ENCODE measurements around the gene SNCA.

SNCA gene

DNA sequence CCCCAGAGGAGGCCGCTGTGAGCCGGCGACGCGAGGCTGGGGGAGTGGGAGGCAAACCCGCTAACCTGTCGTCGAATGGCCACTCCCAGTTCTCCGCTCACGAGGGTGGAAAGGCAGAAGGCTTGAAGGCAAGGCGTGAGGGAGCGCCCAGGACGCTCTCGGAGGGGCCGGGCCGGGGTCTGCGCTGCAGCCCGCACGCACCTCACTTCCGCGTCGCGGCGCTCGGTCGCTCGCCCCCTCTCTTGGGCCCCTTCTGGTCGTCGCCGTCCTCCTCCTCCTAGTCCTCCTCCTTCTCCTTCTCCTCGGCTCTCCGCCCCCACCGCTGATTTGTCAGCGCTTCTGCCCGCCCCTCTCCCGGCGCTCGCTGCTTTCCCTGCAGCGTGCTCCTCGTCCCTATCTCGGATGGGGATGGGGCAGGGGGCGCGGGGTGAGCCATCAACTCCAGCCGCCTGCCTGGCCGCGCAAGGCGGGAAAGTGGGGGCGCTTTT lies at the start of gene SNCA:
TSS of gene SNCA (minus strand) at position 265 of the 488 bp plus-strand sequence. CDS start 1,494 bp downstream, outside the sequence.
- peak; percentile 19 for DNase-seq

DNA sequence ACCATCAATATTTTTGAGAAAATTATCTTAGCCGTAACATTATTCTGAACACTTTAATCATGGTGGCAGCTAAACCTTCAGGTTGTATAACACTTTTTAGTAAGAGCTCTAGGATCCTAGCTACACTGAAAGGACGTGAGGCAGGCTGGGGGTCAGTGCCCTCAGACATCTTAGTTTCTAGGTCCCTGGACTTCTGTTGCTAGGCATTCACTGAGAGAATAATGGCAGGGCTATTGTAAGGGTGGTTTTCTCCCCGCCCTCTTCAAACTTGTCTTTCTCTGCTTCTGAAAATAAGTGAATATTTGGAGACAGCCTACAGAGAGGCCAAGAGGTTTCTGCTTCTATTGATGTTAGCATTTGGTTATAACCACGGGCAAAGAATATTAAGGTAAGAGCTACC lies 42.3 kb upstream of the SNCA start:
- DNase-seq = no peak

DNA sequence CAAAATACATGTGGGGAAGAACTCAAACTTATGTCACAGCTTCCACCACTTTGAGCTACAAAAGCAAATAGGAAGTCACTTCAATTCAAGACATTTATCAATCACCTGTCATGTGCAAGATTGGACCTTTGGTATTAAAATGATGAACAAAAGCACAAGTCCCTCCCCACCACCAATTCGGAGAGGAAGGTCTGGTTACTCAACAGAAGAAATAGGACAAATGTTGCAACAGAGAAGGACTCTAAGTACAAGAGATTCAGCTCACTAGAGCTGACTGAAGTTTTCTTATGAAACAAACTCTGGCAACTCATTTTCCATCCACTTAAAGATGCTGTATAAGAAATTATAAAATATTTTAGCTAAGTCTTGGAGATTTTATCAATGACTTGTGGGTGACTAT lies 41.6 kb upstream of the SNCA start:
- DNase-seq = no peak

DNA sequence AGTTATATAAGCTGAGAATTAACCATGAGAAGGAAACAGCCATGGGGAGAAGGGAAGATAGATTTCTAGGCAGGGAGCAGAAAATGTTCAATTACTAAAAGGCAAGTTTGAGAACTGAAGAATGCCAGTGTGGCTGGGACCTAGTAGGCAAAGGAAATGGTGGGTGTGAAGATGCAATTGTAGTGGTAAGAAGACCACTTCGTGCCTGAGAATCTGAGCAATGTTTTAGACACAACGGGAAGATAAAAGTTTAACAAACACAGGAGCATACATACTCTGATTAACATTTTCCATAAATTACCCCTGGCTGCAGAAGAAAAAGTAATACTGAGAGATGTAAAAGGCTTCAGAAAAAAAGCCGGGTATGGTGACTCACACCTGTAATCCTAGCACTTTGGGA lies 39.6 kb upstream of the SNCA start:
- no peak for DNase-seq

DNA sequence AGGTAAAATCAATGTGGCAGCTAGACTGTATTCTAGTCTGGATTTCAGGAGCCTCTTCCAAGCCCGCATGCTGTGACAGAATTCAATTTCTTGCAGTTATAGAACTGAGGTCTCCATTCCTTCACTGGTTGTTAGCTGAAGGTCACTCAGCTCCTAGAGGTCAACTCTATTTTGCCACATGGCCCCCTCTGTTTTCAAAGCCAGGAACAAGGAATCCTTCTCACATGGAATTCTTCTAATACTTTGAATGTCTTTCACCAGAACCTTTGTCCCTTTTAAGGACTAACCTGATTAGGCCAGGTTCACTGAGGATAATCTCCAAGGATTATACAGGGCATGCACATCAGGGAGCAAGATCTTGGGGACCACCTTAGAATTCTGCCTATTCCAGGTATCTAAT lies 34.2 kb upstream of the SNCA start:
- DNase-seq = no peak

DNA sequence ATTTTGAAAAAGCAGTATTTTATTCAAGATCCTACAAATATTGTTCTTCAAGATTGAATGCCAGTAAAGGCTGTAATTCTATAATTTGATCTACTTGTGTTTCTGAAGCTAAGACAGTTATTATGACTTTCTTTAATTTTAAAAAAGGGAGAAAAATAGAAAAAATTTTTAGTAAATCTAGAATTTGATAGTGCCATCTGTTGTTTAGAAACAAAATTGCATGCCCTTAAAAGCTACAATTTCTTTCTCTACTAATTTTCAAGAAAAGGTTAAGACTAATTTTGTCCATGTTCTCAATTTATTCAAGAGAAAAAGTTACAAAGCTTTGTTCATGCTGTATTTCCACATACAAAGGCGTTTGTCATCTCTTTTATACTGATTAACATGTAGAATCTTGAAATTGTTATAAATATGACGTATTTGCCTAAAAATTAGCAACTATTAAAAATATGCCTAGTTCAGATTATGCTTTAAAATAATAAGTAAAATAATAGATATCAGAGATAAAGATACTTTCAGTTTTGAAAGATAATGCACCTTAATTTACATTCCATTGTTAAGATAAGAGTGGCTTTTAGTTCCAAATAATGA lies 32.1 kb upstream of the SNCA start:
- no peak for DNase-seq

DNA sequence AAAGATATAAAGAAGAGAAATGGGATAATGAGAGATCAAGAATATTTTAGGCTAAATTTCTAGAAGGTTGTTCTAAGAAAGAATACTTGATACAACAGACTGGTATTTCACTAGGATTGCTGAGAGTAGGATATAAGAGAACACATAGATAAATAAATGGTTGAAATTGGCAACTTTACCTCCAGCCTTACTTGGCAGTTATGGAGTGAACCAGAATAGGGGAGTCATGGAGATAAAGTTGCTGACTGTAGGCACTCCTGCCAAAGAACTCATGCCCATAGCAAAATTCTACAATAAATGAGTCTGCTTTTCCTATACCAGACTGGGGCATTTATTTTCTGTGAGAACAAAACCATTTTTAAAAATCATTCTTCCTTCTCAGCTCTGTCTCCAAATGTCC lies 31.3 kb upstream of the SNCA start:
- DNase-seq = no peak

DNA sequence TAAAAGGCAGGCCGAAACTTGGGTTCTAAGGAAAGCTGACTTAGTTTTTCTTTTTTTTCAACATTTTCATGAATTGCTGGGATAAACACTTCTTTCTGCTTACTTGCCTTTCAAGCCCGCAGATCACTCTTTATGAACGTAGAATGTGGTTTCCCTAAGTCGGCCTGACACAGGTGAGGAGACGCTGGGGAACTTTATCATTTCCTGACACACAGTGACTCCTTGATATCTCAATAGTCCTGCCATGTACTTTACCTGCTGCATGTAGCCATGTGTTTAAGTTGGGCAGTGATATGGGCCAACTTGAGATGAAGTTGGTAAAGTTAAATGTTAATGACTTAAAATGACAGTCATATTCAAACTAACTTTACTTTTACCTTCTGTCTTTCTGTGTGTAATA lies 26.6 kb upstream of the SNCA start:
- no peak for DNase-seq

DNA sequence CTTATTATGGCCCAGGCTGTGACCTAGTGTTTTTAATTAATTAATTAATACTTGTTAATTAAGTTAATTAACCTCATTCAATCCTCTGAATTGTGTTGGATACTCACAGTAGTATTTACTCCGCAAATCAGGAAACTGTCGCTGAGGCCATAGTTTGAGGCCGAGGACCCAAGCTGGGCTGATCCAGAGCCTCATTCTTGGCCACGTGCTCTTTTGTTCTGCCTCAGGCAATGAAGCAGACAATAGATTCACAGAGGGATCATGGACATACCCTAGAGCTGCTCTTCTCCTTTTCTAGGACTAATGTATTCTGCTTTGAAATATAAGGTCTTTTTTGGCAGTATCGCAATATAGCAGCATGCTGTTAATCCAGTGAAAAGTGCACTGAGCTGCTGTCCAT lies 24.0 kb upstream of the SNCA start:
- no peak for DNase-seq

DNA sequence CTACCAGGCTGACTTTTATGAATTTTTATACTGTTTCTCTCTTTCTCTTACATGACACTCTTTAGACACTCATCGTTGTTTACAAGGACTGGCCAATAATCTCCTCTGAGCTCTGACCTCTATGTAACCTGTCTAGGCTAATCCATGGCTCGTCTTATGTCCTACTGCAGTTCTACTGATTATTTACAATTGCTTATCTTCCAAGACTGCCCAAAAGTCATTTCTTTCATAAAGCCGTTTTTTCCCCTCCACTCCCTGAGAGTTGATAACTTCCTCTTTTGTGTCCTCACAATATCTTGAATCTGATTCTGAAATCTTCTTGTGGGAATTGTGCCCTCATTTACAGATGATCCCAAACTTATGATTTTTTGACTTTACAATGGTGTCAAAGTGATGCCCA lies 18.3 kb upstream of the SNCA start:
- DNase-seq = no peak

DNA sequence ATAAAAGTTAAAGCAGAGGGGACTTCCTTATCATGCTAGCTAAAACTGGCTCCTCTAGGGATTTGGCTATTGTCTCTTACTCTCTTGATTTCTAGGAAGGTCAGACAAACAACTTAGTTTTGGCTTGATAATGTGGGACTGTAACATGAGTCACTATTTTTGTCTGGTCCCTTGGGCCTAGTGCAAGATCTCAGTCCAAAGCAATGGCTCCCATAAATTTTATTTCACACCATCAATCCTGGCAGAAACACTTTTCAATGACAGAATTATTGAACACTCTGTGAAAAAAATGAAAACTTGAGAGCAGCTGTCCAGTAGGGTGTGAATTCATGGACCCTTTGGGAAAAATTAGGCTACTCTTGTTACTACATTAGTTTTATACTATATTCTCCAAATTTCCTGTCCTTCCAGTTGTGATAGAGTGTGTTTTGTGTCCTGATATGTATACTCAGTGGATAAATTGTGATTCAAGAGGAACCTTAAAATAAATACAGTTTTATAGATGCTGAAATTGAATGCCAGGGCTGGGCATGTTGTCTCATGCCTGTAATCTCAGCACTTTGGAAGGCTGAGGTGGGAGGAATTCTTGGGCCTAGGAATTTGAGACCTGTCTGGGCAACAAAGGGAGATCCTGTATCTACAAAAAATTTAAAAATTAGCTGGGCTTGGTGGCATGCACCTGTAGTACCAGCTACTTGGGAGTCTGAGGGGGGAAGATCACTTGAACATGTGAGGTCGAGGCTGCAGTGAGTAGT lies 10.8 kb upstream of the SNCA start:
- no peak for DNase-seq

DNA sequence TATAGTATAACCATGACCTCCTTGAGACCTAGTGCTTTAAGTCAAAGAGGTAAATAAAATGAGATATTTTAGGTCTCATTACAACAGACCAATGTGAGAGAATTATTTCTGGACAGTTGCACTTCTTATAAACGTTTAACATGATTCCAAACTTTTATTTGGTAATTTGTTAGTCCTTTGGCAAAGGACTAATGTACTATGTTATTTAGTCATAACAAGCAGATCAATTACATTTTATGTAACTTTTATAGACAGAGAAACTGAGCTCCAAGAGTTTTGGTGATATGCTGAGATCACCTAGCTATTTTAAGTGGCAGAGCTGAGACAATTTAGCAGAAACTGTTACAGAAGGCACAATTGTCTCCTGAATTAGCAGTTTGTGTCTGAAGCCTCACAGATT lies 2.6 kb upstream of the SNCA start:
- DNase-seq = no peak

DNA sequence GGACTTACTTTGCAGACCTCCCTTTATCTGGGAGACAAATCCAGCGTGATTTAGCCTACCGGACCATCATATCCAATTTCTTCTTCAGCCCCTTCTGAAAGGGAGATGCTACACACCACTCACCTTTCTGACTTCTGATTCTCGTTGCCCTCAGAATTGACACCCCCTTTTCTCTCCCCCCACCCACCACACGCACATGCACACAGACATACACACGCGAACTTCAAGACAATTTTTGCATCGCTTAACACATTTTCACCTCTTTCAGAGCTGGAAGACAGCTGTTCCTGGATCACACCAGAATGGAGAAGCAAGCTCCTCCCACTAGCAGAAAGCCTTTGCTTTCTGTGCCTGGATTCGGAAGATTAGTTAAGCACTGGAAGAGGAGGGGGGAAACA lies 1.0 kb upstream of the SNCA start:
- no peak for DNase-seq

DNA sequence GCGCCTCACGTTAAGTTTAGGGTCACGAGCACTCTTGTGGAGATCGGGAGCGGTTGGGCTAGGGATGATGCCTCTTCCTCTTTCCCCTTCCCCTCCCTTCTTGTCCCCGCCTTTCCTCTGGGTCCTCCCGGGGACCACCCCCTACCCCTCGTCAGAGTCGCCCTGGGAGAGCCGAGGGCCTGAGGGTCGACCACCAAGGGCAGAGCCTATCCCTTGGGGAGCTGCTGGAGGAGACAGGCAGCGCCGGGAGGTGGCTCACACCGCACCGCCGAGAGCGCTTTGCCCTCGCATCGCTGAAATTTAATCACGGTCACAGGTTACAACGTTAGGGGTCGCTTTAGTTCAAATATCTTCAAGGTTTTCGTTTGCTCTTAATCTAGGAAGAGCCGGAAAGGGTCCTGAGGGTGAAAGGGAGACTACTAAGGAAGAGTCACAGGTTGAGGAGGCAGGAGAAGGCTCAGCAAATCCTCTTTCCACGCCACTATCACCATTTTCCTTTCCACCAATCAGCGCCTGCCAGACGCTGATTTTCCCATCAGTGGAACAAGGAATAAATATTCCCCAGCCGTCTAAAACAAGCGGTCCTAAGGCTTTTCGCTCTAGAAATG lies 528 bp upstream of the SNCA start:
- no peak for DNase-seq

DNA sequence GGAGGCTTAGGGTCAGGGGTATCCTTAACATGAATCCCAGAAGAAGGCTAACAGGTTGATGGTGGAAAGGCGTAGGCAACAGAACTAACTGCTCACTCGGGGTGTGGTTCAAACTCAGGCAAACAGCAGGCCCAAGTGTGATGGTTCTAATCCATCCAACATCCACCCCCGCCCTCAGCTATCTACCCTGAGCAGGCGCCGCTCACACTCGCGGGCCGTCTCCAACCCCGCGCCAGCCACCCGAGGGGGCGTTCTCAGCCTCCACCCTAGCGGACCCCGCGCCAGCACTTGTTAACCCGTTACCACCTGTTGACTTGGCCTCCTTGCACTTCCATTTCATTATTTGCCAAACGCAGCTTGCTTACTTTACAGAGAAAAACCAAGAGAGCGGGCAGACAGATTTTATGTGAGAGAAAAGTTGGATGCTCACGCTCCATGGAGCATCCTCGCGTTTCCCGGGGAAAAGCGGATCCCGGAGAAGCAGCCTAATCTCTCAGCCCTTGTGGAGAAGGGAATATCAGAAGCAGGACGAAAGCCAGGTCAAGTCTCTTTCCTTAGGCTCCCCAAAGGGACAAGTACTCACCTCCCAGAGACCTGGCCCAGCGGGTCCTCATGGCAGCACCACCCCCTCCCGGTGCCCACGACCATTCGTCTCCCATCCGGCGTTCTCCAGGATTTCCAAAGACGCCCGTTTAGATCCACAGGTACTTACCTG lies 773 bp downstream of the SNCA start:
- DNase-seq = no peak

DNA sequence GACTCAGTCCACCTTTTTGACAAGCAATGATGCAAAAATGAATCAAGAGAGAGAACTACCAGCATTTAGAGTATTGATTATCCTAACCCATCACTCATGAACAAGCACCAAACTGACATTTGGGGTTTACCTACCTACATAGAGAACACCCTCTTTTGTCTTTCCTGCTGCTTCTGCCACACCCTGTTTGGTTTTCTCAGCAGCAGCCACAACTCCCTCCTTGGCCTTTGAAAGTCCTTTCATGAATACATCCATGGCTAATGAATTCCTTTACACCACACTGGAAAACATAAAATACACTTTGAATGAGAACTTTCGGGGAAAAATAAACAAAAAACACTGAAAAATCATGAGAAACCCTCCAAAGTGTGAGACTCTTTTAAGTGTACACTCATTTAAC lies 1.5 kb downstream of the SNCA start:
- no peak for DNase-seq

DNA sequence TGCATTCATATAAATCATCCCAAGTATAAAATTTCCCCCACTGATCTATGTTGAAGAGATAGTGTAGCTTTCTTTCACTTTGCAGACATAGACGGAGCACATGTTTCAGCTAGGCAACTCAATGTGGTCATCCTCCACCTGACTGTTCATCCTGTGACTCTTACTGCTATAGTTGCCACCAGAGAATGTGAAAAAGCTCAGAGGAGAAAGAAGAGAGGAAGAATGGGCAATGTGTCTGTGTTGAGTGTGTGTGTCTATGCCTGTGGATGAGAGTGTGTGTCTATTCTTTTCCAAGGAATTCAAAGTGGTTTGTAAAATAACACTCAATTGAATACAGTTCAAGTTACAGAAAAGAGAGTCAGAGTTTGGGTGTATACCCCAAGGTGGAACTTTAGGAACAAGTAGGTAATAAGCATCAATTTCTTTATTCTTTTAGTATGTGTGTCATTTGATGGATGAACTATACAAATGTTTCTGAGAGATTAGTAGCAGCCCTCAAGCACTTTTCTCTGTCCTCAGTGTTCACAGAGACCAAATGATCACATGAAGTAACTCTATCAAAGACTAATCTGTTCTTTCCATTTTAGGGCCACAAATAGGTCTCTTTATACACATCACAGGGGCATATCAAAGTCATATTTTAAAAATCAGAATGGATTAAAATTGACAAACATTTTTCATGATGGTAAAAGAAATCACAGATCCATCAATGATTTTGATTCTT lies 2.3 kb downstream of the SNCA start:
- no peak for DNase-seq

DNA sequence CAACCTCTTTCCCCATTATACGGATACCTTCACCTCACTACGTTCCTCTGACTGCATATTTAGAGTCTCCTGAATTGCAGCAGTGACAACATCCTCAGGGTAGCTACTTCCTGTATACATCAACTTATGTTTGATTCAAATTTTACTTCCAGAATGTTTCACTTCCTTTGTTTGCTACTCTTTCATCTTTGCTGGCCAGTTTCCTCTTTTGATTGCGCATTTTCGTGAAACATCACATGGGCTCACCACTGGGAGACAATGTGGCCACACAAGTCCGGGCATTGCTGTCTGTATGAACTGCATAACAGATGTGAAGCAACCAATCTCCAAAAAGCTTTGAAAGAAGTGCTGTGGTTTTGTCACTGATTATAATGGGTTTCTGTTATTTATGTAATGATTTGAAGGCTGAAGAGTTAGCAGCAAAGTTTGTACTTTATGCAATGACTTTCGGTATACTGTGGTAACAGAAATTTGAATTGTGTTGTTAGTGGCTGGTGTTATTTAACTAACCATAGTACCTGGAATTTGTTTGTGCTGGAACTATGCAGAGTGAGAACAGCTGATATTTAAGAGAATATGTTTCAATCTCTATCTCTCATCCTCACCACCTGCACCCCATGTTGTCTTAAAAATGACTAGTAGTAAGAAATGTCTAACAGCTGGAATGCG lies 7.4 kb downstream of the SNCA start:
- no peak for DNase-seq

DNA sequence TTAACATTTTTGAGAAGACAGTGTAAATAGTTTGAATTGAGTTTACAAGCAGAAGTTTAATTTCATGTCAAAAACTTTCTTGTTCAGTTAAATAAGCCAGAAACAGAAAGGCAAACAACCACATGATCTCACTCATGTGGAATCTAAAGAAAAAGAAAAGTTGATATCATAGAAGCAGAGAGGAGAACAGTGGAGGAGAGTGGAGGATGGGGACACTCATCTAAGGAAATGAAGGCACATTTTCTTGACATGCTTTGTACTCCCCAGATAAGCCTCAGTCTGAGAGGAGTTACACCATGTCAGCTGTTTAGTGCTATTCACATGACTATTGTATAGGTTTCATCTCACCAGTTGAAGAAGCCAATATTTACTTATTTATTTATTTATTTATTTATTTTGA lies 13.5 kb downstream of the SNCA start:
- no peak for DNase-seq

DNA sequence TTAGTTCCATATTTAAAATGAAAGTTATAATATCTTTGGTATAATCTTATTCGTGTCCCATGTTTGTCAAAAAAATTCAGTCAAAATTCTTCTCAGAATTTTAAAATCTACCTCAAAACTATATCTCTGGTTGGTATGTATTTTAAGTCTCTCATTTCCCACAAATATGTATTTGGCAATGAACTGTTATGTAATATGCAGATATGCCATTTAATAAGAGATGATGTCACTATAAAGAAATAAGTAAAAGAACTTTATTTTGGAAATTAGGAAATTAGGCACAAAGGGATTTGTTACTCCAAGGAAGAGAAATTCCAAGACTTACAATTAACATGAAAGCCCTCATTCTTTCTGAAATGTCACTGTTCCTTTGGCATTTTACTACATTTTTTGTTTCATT lies 15.3 kb downstream of the SNCA start:
- no peak for DNase-seq

DNA sequence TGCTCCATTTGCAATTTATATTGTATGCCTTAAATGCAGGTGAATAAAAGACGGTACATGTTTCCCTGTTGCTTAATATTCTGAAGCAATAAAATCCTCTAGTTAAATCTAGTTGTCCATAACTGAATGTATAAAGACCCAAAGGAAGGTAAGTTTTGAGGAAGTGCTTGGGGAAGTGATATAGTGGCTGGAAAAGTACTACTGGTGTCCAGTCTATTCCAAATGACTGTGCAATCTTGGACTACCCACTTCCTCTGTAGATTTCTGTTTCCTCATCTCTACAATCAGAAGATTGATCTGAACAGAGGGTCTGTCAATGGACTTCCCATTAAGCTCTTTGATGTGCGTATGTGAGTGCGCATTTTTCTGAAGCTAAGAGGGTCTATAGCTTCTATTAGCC lies 17.0 kb downstream of the SNCA start:
- no peak for DNase-seq

DNA sequence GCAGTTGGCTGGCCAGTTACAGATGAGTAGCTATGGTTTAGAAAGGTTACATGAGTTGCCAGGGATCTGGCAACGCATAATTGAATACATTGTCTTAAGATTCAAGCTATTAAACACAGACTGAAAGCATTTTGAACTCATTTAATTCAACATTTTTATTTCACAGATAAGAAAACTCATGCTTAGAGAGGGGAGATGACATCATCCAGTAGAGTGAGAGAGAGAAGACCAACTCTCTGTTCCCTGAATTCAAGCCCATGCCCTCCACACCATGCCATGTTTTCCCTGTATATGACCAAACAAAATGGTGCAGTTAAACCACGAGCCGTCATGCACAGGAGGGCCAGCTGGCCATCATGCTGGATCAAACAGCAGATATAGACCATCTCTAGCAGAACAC lies 22.6 kb downstream of the SNCA start:
- no peak for DNase-seq

DNA sequence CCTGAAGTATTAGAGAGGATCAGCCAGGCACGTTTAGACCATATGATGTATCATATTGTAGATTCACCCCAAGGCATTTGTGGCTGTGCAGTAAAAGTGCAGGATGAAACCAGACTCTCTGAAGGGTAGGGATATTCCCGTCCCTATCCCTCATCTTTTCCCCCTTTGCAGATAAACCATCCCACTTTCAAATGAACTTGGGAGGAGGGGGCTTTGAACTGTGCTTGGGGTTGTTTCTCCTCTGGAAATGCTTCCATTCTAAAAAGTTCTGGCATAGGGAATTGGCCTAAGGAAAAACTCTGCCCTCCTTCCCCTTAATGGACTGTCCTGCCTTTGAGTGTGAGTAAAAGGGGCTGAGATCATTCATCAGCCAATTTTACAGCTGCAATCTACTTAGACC lies 23.8 kb downstream of the SNCA start:
- DNase-seq = no peak
